GM23248 (cell line): ENCODE results near the gene TRMT112. TPM values are rescaled to one million over a fixed set of nuclear protein-coding genes. Genes with fewer than 3 reads are reported as not detected.
A peak's percentile ranks its signal among the peaks of the same experiment; 100 is the strongest.

Experiments
- DNase-seq: peaks from one replicate; pipeline ENCODE4 v3.0.0-alpha.2; 2015
- H2AFZ ChIP-seq: fragments of 200-600 bp; sonication (generic); 2 replicates; pipeline ENCODE4 v1.6.1; 2016; ENCODE audit warnings: antibody characterized with exemption
- H3F3A ChIP-seq: fragments of 200-600 bp; sonication (generic); 2 replicates; pipeline ENCODE4 v1.6.1; 2016; ENCODE audit warnings: mild to moderate bottlenecking, antibody characterized with exemption, mixed run types; ENCODE audit not compliant: insufficient read depth
- H3K27ac ChIP-seq: fragments of 200-600 bp; sonication (generic); 2 replicates; pipeline ENCODE4 v1.5.1; 2016; ENCODE audit warnings: mild to moderate bottlenecking
- H3K27me3 ChIP-seq: fragments of 200-600 bp; sonication (generic); replicated peaks from 2 replicates; pipeline ENCODE4 v1.6.1; 2016; ENCODE audit warnings: mild to moderate bottlenecking; ENCODE audit not compliant: insufficient read depth
- H3K36me3 ChIP-seq: fragments of 200-600 bp; sonication (generic); 2 replicates; pipeline ENCODE4 v1.6.1; 2016; ENCODE audit warnings: low read depth, mild to moderate bottlenecking
- H3K4me1 ChIP-seq: fragments of 200-600 bp; sonication (generic); 2 replicates; pipeline ENCODE4 v1.6.1; 2016; ENCODE audit warnings: mild to moderate bottlenecking; ENCODE audit not compliant: insufficient read depth
- H3K4me2 ChIP-seq: fragments of 200-600 bp; sonication (generic); one replicate; pipeline ENCODE4 v1.6.1; 2016; ENCODE audit warnings: mild to moderate bottlenecking; ENCODE audit not compliant: unreplicated experiment
- H3K4me3 ChIP-seq: fragments of 200-600 bp; sonication (generic); 2 replicates; pipeline ENCODE4 v1.5.1; 2016; ENCODE audit warnings: mild to moderate bottlenecking
- H3K79me2 ChIP-seq: fragments of 200-600 bp; sonication (generic); 2 replicates; pipeline ENCODE4 v1.6.1; 2016; ENCODE audit warnings: mild to moderate bottlenecking; ENCODE audit not compliant: insufficient read depth
- H3K9ac ChIP-seq: fragments of 200-600 bp; sonication (generic); 2 replicates; pipeline ENCODE4 v1.6.1; 2016; ENCODE audit warnings: mild to moderate bottlenecking
- H3K9me2 ChIP-seq: fragments of 200-600 bp; sonication (generic); 2 replicates; pipeline ENCODE4 v1.6.1; 2016; ENCODE audit warnings: mixed run types, mild to moderate bottlenecking, moderate library complexity; ENCODE audit not compliant: insufficient read depth
- H3K9me3 ChIP-seq: fragments of 200-600 bp; sonication (generic); one replicate; pipeline ENCODE4 v1.6.1; 2017; ENCODE audit warnings: low read depth
- H4K20me1 ChIP-seq: fragments of 200-600 bp; sonication (generic); 2 replicates; pipeline ENCODE4 v1.6.0; 2016; ENCODE audit not compliant: insufficient read depth
- EZH2 ChIP-seq: fragments of 200-600 bp; sonication (generic); IDR thresholded peaks from 2 replicates; pipeline ENCODE4 v1.6.1; 2018; ENCODE audit warnings: antibody characterized with exemption, mild to moderate bottlenecking; ENCODE audit not compliant: insufficient read depth, poor library complexity, severe bottlenecking
- EZH2phosphoT487 ChIP-seq: fragments of 200-600 bp; sonication (generic); IDR thresholded peaks from 2 replicates; pipeline ENCODE4 v1.6.1; 2018; ENCODE audit warnings: antibody characterized with exemption, moderate library complexity, mild to moderate bottlenecking, low read depth; ENCODE audit not compliant: insufficient read depth
- WGBS, 2 experiments: methylation state at CpG; one replicate each; pipeline ENCODE4 v1.1.6; 2015 to 2017; ENCODE audit warnings: low lambda C conversion rate in 2 of 2, low coverage in 1 of 2; ENCODE audit errors: missing lambda C conversion rate in 2 of 2; 5-methylcytosine and 5-hydroxymethylcytosine counted together
- in situ Hi-C: fragments of 300-500 bp; cut with MboI; formaldehyde crosslinking; loops from 2 replicates; pipeline ENCODE4 v1.15.0; 2020
- polyA plus RNA-seq: library from polyadenylated mRNA; unstranded; fragments of >200 nt; fragmentation: Nextera tagmentation; extraction: Ambion mirVana; gene quantifications from 2 replicates; pipeline ENCODE4 v1.2.1, GENCODE V29; 2016
- total RNA-seq: library from RNA; depleted of rRNA; stranded (reverse); fragments of >200 nt; shearing (Covaris generic); gene quantifications from 2 replicates; pipeline ENCODE4 v1.2.3, GENCODE V29; 2014

The TRMT112 gene
- total and polyA plus RNA-seq, 2 experiments from 2014 or later = 161 to 269 TPM

DNA sequence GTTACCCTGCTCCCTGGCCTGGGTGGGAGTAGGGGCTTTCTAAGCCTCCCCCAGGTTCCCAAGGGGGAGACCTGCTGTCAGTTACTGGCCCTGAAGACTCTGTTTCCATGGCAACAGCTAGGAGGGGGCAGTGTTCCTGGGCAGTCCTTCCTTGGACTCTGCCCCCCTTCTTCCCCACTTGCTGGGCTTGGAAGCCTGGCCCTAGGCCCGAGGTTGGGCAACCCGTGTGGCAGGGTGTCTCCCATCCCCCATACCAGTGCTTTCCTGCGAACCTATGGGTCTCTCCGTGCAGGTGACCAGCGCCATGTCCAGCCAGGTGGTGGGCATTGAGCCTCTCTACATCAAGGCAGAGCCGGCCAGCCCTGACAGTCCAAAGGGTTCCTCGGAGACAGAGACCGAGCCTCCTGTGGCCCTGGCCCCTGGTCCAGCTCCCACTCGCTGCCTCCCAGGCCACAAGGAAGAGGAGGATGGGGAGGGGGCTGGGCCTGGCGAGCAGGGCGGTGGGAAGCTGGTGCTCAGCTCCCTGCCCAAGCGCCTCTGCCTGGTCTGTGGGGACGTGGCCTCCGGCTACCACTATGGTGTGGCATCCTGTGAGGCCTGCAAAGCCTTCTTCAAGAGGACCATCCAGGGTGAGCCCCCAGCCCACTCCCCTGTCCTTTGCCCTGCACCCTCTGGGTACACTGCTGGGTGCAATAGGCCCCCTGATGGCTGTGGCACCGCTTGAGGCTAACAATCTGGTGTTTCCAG lies 10.3 kb downstream of the TRMT112 start:
- in situ Hi-C loops = no loop called here
- Histone ChIP-seq H3K4me2 (peak overlapping the region; percentile 75), H3K27me3 (no peaks in the 10 kb centered on the region), H3K9me2 (no peaks in the 10 kb centered on the region), H3K36me3 (no peaks in the 10 kb centered on the region), H4K20me1 (no peaks in the 10 kb centered on the region), H3K4me3 (peak overlapping the region; percentile 87), H3F3A (0 out of 2 replicates have a peak, but pooled peaks cover 11% of the 10 kb centered on the region), H3K4me1 (peaks cover 6% of the 10 kb centered on the region; the same call in 1 of the 2 replicates), H3K79me2 (peaks cover 36% of the 10 kb centered on the region; the same call in 1 of the 2 replicates), H2AFZ (no peak overlapping the region), H3K9me3 (no peaks in the 10 kb centered on the region), H3K9ac (peak overlapping the region; percentile 79; the same call in 1 of the 2 replicates), H3K27ac (no peak overlapping the region)
- TF ChIP-seq EZH2 (no peak), EZH2phosphoT487 (no peak)
- WGBS, 2 experiments = 82% methylated on average over 15 of the region's 15 CpGs
- DNase-seq = peak; percentile 38

DNA sequence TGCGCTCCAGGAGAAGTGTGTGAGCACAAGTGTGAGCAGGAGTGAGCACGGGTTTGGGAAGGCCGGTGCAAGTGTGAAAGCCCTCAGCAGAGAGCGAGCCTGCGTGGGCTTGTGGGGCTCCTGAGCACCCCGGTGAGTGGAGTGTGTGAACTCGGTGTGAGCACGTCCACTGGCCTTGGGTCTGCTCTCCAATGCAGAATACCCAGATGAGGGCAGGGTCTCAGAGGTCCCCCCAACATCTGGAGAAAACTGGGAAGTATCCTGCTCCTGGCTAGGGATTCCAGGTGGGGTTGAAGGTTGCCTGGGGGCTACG lies 10.8 kb downstream of the TRMT112 start:
- in situ Hi-C loops = no loop called here
- Histone ChIP-seq H3K4me2 (peak overlapping the region; percentile 75), H3K79me2 (peaks cover 33% of the 10 kb centered on the region; the same call in 1 of the 2 replicates), H3K27ac (no peak overlapping the region), H3F3A (0 out of 2 replicates have a peak, but pooled peaks cover 11% of the 10 kb centered on the region), H2AFZ (peak overlapping the region; percentile 78), H3K27me3 (no peaks in the 10 kb centered on the region), H3K9me2 (no peaks in the 10 kb centered on the region), H3K4me3 (peak overlapping the region; percentile 87), H3K9me3 (no peaks in the 10 kb centered on the region), H3K36me3 (no peaks in the 10 kb centered on the region), H3K4me1 (peaks cover 6% of the 10 kb centered on the region; the same call in 1 of the 2 replicates), H4K20me1 (no peaks in the 10 kb centered on the region), H3K9ac (peak overlapping the region; percentile 79)
- WGBS, 2 experiments = 26 to 31% methylated on average over 9 of the region's 9 CpGs
- no peak for DNase-seq
- TF ChIP-seq EZH2 (no peak), EZH2phosphoT487 (no peak)

DNA sequence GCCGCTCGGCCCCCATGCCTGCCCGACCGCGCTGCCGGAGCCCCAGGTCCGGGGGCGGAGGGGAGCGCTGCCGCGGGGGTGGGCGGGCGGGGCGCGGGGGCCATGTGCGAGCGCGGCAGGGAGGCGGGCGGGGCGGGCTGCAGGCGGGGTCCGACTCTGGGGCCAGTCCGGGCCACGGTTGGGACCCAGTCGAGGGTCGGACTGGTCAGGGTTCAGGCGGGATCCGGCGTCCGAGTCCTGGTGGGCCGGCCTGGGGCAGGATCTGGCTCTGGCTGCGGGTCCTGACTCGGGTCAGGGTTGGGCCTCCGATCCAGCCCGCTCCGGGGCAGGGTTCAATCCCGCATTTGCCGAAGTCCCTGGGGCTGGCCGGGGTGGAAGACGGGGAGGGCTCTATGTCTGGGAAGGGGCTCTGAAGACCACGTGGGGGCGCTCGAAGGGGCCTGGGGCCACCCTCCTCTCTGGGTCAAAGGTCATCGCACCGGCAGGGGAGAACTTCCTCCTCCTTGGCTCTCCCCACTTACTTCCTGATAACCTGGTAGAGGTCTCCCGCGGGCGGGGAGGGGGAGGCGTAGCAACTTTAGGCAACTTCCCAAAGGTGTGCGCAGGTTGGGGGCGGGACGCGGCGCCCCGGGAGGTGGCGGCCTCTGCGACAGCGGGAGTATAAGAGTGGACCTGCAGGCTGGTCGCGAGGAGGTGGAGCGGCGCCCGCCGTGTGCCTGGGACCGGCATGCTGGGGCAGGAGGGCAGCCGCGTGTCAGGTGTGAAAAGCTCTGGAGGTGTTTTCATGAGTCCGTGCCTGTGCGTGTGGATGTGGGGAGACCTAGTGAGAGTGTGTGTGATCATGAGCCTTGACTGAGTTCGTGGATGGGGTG lies 11.4 kb downstream of the TRMT112 start:
- DNase-seq = peak; percentile 39
- no peaks in the 10 kb centered on the region for H3K27me3 ChIP-seq
- H4K20me1 ChIP-seq = no peaks in the 10 kb centered on the region
- no peak overlapping the region for H3K27ac ChIP-seq
- 1% methylated on average over 24 to 67 of the region's 71 CpGs for WGBS, 2 experiments
- in situ Hi-C loops = no loop called here
- H3K9me3 ChIP-seq = no peaks in the 10 kb centered on the region
- H3K9ac ChIP-seq = peak overlapping the region; percentile 79
- peak overlapping the region; percentile 87 for H3K4me3 ChIP-seq
- no peak for TF ChIP-seq EZH2
- no peak for TF ChIP-seq EZH2phosphoT487
- peak overlapping the region; percentile 78 for H2AFZ ChIP-seq
- peaks cover 6% of the 10 kb centered on the region; the same call in 1 of the 2 replicates for H3K4me1 ChIP-seq
- 0 out of 2 replicates have a peak, but pooled peaks cover 11% of the 10 kb centered on the region for H3F3A ChIP-seq
- H3K36me3 ChIP-seq = no peaks in the 10 kb centered on the region
- no peaks in the 10 kb centered on the region for H3K9me2 ChIP-seq
- H3K4me2 ChIP-seq = peak overlapping the region; percentile 75
- H3K79me2 ChIP-seq = peaks cover 27% of the 10 kb centered on the region; the same call in 1 of the 2 replicates

DNA sequence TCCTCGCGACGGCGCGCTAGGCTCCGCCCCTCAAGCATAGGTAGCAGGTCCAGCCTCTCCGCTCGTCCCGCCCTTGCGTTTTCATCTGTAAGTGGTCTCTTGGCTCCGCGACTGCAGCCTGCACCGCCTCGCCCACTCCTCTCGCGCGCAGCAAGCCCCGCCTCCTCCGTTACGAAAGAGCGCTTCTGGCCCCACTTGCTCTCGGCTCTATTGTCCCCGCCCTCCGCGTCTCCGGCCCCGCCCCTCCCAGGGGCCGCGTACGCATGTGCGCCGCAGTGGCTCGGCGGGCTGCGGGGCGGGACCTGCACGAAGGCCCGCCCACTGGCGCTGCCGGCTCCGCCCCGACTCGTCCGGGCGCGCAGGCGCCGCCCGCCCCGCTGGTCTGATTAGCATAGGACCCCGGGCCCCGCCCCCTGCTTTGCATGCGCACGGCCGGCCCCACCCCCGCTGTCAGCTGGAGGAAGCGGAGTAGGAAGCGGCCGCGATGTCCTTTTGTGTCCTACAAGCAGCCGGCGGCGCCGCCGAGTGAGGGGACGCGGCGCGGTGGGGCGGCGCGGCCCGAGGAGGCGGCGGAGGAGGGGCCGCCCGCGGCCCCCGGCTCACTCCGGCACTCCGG lies 12.2 kb downstream of the TRMT112 start, which contains the start of gene ESRRA:
Gene ESRRA (plus strand): TSS at position 450 of the 616 bp plus-strand sequence. CDS start 1,656 bp downstream, outside the sequence.
- Histone ChIP-seq H3K79me2 (peaks cover 22% of the 10 kb centered on the region; the same call in 1 of the 2 replicates), H3K4me1 (peaks cover 10% of the 10 kb centered on the region), H2AFZ (peak within 1 kb of the TSS; percentile 78), H3K4me3 (peak within 1 kb of the TSS; percentile 87), H3K27ac (peak within 1 kb of the TSS; percentile 81), H3K4me2 (peak within 1 kb of the TSS; percentile 88), H3K36me3 (no peaks in the 10 kb centered on the region), H3F3A (0 out of 2 replicates have a peak, but pooled peaks cover 11% of the 10 kb centered on the region), H3K9me2 (no peaks in the 10 kb centered on the region), H4K20me1 (no peaks in the 10 kb centered on the region), H3K9me3 (no peaks in the 10 kb centered on the region), H3K9ac (peak within 1 kb of the TSS; percentile 79), H3K27me3 (no peaks in the 10 kb centered on the region)
- WGBS, 2 experiments = 2 to 4% methylated on average over 32 to 51 of the region's 81 CpGs
- TF ChIP-seq EZH2 = no peak
- TF ChIP-seq EZH2phosphoT487 = no peak
- in situ Hi-C loops = no loop called here
- DNase-seq = peak; percentile 100
